Ureter (tissue), 1 donor: ENCODE data around the gene STIP1. TPM values are rescaled to one million over a fixed set of nuclear protein-coding genes. Genes with fewer than 3 reads are reported as not detected.
A peak's percentile ranks its signal among the peaks of the same experiment; 100 is the strongest.

Experiments used
- DNase-seq: peaks from one replicate; pipeline ENCODE4 v3.0.0-alpha.2; 2020; ENCODE audit warnings: low spot score
- total RNA-seq: library from RNA; stranded (reverse); gene quantifications from one replicate; pipeline ENCODE4 v1.2.4, GENCODE V29; 2023
- donor health status: DM: yes; HTN: yes; CAD: no.

The STIP1 gene
- total RNA-seq, 1 donor from 2014 or later: 119 TPM

- no peak for DNase-seq
These were observed 12.5 kb downstream of the STIP1 start for GRCh38 chr11:64198511-64198910.

GRCh38 chr11:64201543-64201942 lies 15.6 kb downstream of the STIP1 start:
- DNase-seq: no peak

- DNase-seq: no peak
These were observed 17.0 kb downstream of the STIP1 start for GRCh38 chr11:64202992-64203391.

GRCh38 chr11:64203421-64204079 lies 17.6 kb downstream of the STIP1 start:
- DNase-seq: no peak

- DNase-seq: no peak
These were observed 18.1 kb downstream of the STIP1 start for GRCh38 chr11:64204080-64204440.

GRCh38 chr11:64204464-64204989 lies 18.6 kb downstream of the STIP1 start:
- DNase-seq: peak; percentile 89

GRCh38 chr11:64206457-64207255 lies 20.7 kb downstream of the STIP1 start, which contains the start of gene FERMT3:
Gene FERMT3 (plus strand): TSS chr11:64206721. CDS start chr11:64207365, 644 bp downstream.
- no peak for DNase-seq

GRCh38 chr11:64207256-64208085 lies 21.5 kb downstream of the STIP1 start:
- DNase-seq: no peak

- no peak for DNase-seq
These were observed 22.3 kb downstream of the STIP1 start for GRCh38 chr11:64208086-64208795.

- no peak for DNase-seq
These were observed 23.0 kb downstream of the STIP1 start for GRCh38 chr11:64208796-64209562.

GRCh38 chr11:64209563-64209843 lies 23.5 kb downstream of the STIP1 start:
- no peak for DNase-seq

GRCh38 chr11:64210301-64211020 lies 24.5 kb downstream of the STIP1 start:
- DNase-seq: no peak

- no peak for DNase-seq
These were observed 25.4 kb downstream of the STIP1 start for GRCh38 chr11:64211181-64211872.

- no peak for DNase-seq
These were observed 30.9 kb downstream of the STIP1 start for GRCh38 chr11:64216879-64217278.

GRCh38 chr11:64218628-64219353 lies 32.8 kb downstream of the STIP1 start:
- DNase-seq: no peak

GRCh38 chr11:64219354-64219684 lies 33.3 kb downstream of the STIP1 start:
- no peak for DNase-seq

- DNase-seq: no peak
These were observed 33.8 kb downstream of the STIP1 start for GRCh38 chr11:64219755-64220154.

GRCh38 chr11:64220271-64220670 lies 34.3 kb downstream of the STIP1 start:
- DNase-seq: no peak

GRCh38 chr11:64220798-64221197 lies 34.8 kb downstream of the STIP1 start:
- DNase-seq: no peak
